K562 (cell line): ENCODE results near the gene PCED1B. TPM values are rescaled to one million over a fixed set of nuclear protein-coding genes. Genes with fewer than 3 reads are reported as not detected.

Experiments used
- ATAC-seq: fragments of 200-7000 bp; cut with Tn5 transposase; 3 replicates; pipeline ENCODE4 v1.9.1; 2020; ENCODE audit warnings: moderate library complexity
- BruUV-seq: library from RNA; stranded (reverse); fragments of 400-500 nt; replicated peaks from 2 replicates; lab custom pipeline; 2021; lab: Mats Ljungman, UMichigan
- CTCF ChIA-PET: fragments of 300-600 bp; formaldehyde crosslinking; extraction: SDS; loops from one replicate; lab custom pipeline; 2021; ENCODE audit warnings: low intra/inter-chr PET ratio; lab: Yijun Ruan, JAX
- POLR2A ChIA-PET: fragments of 300-600, 350-650 bp; sonication (Branson Sonifier 250); formaldehyde crosslinking; extraction: SDS; loops from one replicate; lab custom pipeline; 2021; ENCODE audit warnings: antibody characterized with exemption, inconsistent platforms; lab: Yijun Ruan, JAX
- DNase-seq, 4 experiments: peaks; one replicate each; pipeline versions ENCODE4 v3.0.0 to v3.0.0-alpha.2; 2011 to 2018; ENCODE audit warnings: low spot score in 3 of 4, mixed read lengths in 3 of 4; ENCODE audit errors: extremely low read depth in 1 of 4
- FAIRE-seq: peaks from 2 replicates; lab custom pipeline; 2011; peaks lifted over from hg19 to GRCh38; lab: Jason Lieb, UNC
- H2AFZ ChIP-seq: 2 replicates; pipeline ENCODE4 v1.6.0; 2011; ENCODE audit warnings: low read depth, low read length, control low read depth, inconsistent platforms
- H3K27ac ChIP-seq: fragments of 200-600 bp; 3 replicates; pipeline ENCODE4 v1.8.0; 2011; ENCODE audit warnings: low read depth, mild to moderate bottlenecking, control low read depth, inconsistent platforms, low read length, moderate library complexity, mixed read lengths; ENCODE audit errors: extremely low read depth
- H3K27me3 ChIP-seq, 2 experiments: fragments of 300-600 bp in 1 of 2; 2 replicates in 1 of 2; 3 replicates in 1 of 2; pipeline versions ENCODE4 v1.6.0 to v1.8.0; 2011; ENCODE audit warnings: inconsistent platforms in 2 of 2, low read length in 2 of 2, mild to moderate bottlenecking in 1 of 2, mixed read lengths in 1 of 2, moderate library complexity in 1 of 2; ENCODE audit not compliant: control insufficient read depth in 2 of 2, insufficient read depth in 2 of 2
- H3K36me3 ChIP-seq: fragments of 300-600 bp; 3 replicates; pipeline ENCODE4 v1.8.0; 2011; ENCODE audit warnings: mild to moderate bottlenecking, low read length, inconsistent platforms; ENCODE audit not compliant: control insufficient read depth, insufficient read depth
- H3K4me1 ChIP-seq, 2 experiments: fragments of 200-600 bp in 1 of 2; replicated peaks in 1 of 2; 2 replicates in 1 of 2; 3 replicates in 1 of 2; pipeline versions ENCODE4 v1.5.1 to v1.8.0; 2011; ENCODE audit warnings: inconsistent platforms in 2 of 2, low read length in 2 of 2, mild to moderate bottlenecking in 1 of 2, mixed read lengths in 1 of 2, moderate library complexity in 1 of 2; ENCODE audit not compliant: control insufficient read depth in 2 of 2, insufficient read depth in 2 of 2
- H3K4me2 ChIP-seq: 2 replicates; pipeline ENCODE4 v1.6.1; 2011; ENCODE audit warnings: low read length, control low read depth, inconsistent platforms, mixed read lengths; ENCODE audit not compliant: insufficient read depth
- H3K4me3 ChIP-seq: fragments of 200-600 bp; sonication (generic), shearing (Covaris generic); 2 replicates; pipeline ENCODE4 v1.5.1; 2016; ENCODE audit warnings: control low read depth, inconsistent platforms
- H3K79me2 ChIP-seq: fragments of 200-600 bp; 3 replicates; pipeline ENCODE4 v1.8.0; 2011; ENCODE audit warnings: low read length, inconsistent platforms; ENCODE audit not compliant: control insufficient read depth, insufficient read depth
- H3K9ac ChIP-seq, 2 experiments: 2 replicates each; pipeline versions ENCODE4 v1.6.0 to v1.6.1; 2011; ENCODE audit warnings: low read depth in 2 of 2, low read length in 2 of 2, control low read depth in 1 of 2, inconsistent platforms in 1 of 2, mild to moderate bottlenecking in 1 of 2, mixed read lengths in 1 of 2; ENCODE audit not compliant: insufficient read depth in 1 of 2
- H3K9me1 ChIP-seq: one replicate; pipeline ENCODE4 v1.6.0; 2011; ENCODE audit warnings: inconsistent platforms, mild to moderate bottlenecking, low read length, moderate library complexity; ENCODE audit not compliant: control insufficient read depth, insufficient read depth
- H3K9me3 ChIP-seq: replicated peaks from 2 replicates; pipeline ENCODE4 v1.5.1; 2011; ENCODE audit warnings: low read depth, low read length, inconsistent platforms; ENCODE audit not compliant: control insufficient read depth, insufficient read depth
- H4K20me1 ChIP-seq: replicated peaks from 2 replicates; pipeline ENCODE4 v1.6.1; 2011; ENCODE audit warnings: low read length, inconsistent platforms, mixed read lengths; ENCODE audit not compliant: control insufficient read depth, insufficient read depth
- GTF2E2 ChIP-seq: fragments of 200-800 bp; sonication (Bioruptor generic); IDR thresholded peaks from 2 replicates; pipeline ENCODE4 v1.6.1; 2016; ENCODE audit warnings: missing genetic modification characterization, missing compliant biosample characterization
- MTF1 ChIP-seq: fragments of 250-450 bp; sonication (Bioruptor Pico); IDR thresholded peaks from 2 replicates; pipeline ENCODE4 v1.9.0; 2021; ENCODE audit warnings: moderate library complexity, mild to moderate bottlenecking, inconsistent platforms, borderline replicate concordance
- WHSC1 ChIP-seq: IDR thresholded peaks from one replicate; pipeline ENCODE4 v1.6.1; 2012; ENCODE audit warnings: low read length, control low read depth, inconsistent platforms
- ZNF280B ChIP-seq: fragments of 250-450 bp; sonication (Bioruptor Pico); IDR thresholded peaks from 2 replicates; pipeline ENCODE4 v1.5.1; 2021; ENCODE audit warnings: mild to moderate bottlenecking
- WGBS: fragments of 100-300 bp; shearing (Covaris generic); methylation state at CpG from one replicate; pipeline ENCODE4 v1.1.6; 2016; ENCODE audit warnings: low coverage, mixed read lengths; ENCODE audit not compliant: insufficient coverage; ENCODE audit errors: missing lambda C conversion rate; 5-methylcytosine and 5-hydroxymethylcytosine counted together
- in situ Hi-C: fragments of 300-500 bp; cut with MboI; formaldehyde crosslinking; loops from 4 replicates; pipeline ENCODE4 v1.15.0; 2018; ENCODE audit warnings: inconsistent platforms, mixed read lengths
- intact Hi-C: fragments of 100-400 bp; cut with micrococcal nuclease; formaldehyde crosslinking; loops from 2 replicates; pipeline ENCODE4 v1.14.2; 2022
- polyA plus RNA-seq, 8 experiments: library from polyadenylated mRNA; depleted of rRNA in 4 of 8; stranded (reverse) in 5 of 8; unstranded in 3 of 8; fragments of >200 nt; fragmentation: Nextera tagmentation in 2 of 8; fragmentation: Illumina TruSeq in 1 of 8; extraction: Ambion mirVana in 2 of 8; extraction: Trizol in 1 of 8; gene quantifications; 2 replicates each; pipeline versions ENCODE4 v1.2.1 to v1.2.3, GENCODE V29; 2011 to 2014; ENCODE audit warnings: inconsistent platforms in 1 of 8, missing spikeins in 1 of 8
- total RNA-seq, 7 experiments: library from RNA; depleted of rRNA in 6 of 7; stranded (reverse); fragments of >200 nt in 6 of 7; fragmentation: Illumina TruSeq in 2 of 7; extraction: Trizol in 2 of 7; gene quantifications; 2 replicates each; pipeline versions ENCODE4 v1.2.1 to v1.2.3, GENCODE V29; 2011 to 2021; ENCODE audit warnings: low replicate concordance in 1 of 7

Gene PCED1B
- total and polyA plus RNA-seq, 9 of the 15 experiments (the other 6 are each of a cell fraction or from before 2014, with no cell fraction given), result 1.2 to 9.3 (median 2.5) TPM

GRCh38 chr12:47276253-47276620 is 196.8 kb downstream of the PCED1B start:
- Histone ChIP-seq H3K27me3 (no peaks in the 10 kb centered on the region), H3K9ac (peak overlapping the region in 1 of 2 experiments; percentile 40; a peak in 1 of 4 replicates), H3K4me2 (peak overlapping the region; percentile 9; the same call in 1 of the 2 replicates), H3K9me1 (no peaks in the 10 kb centered on the region), H3K4me3 (no peak overlapping the region), H3K36me3 (no peaks in the 10 kb centered on the region), H2AFZ (peak overlapping the region; percentile 91), H3K4me1 (peaks cover 17 to 59% of the 10 kb centered on the region in 2 experiments), H3K79me2 (no peaks in the 10 kb centered on the region), H4K20me1 (no peaks in the 10 kb centered on the region), H3K9me3 (no peaks in the 10 kb centered on the region), H3K27ac (peak overlapping the region; percentile 87; the same call in 2 of the 3 replicates)
- WGBS, result 67% methylated on average over 5 of the region's 5 CpGs
- intact Hi-C loops (no loop called here), in situ Hi-C loops (no loop called here)
- FAIRE-seq (no peak), ATAC-seq (no peak), DNase-seq (no peak)
- no TSS peak for BruUV-seq
- TF ChIP-seq GTF2E2, result no peak
- TF ChIP-seq WHSC1, result no peak
- no peak for TF ChIP-seq ZNF280B (CRISPR knock-in tag)
- TF ChIP-seq MTF1 (CRISPR knock-in tag), result no peak
- ChIA-PET POLR2A (interaction anchor here (0.6 to 0.7 kb wide), 2 partner anchors 145 to 554 kb away, joined by 5 read pairs; no protein-coding TSS in a partner anchor), CTCF (no interaction called here)
